Fibroblast of mammary gland (primary cell): ENCODE data around the gene CYFIP2.

Experiments
- DNase-seq: peaks from one replicate; pipeline ENCODE4 v3.0.0-alpha.2; 2010; ENCODE audit warnings: low read depth
- H3K4me3 ChIP-seq: 2 replicates; pipeline ENCODE4 v1.5.1; 2011; ENCODE audit warnings: low read depth, mild to moderate bottlenecking, low read length, moderate library complexity; ENCODE audit not compliant: control insufficient read depth
- CTCF ChIP-seq: conservative IDR thresholded peaks from 2 replicates; pipeline ENCODE4 v1.5.1; 2011; ENCODE audit warnings: low read depth, low read length, inconsistent platforms; ENCODE audit not compliant: control insufficient read depth, insufficient read depth

The CYFIP2 gene

GRCh38 chr5:157245476-157245875, 20.4 kb upstream of the CYFIP2 start:
- peak; percentile 29 for DNase-seq
- no peak overlapping the region for H3K4me3 ChIP-seq
- TF ChIP-seq CTCF: no peak

- no peak for DNase-seq
- no peak overlapping the region for H3K4me3 ChIP-seq
- TF ChIP-seq CTCF: no peak
These were observed 20.0 kb upstream of the CYFIP2 start for GRCh38 chr5:157245886-157246285.

GRCh38 chr5:157247267-157247666, 18.7 kb upstream of the CYFIP2 start:
- TF ChIP-seq CTCF: no peak
- no peak for DNase-seq

GRCh38 chr5:157248821-157249470, 17.0 kb upstream of the CYFIP2 start:
- TF ChIP-seq CTCF: no peak
- DNase-seq: no peak
- H3K4me3 ChIP-seq: no peak overlapping the region

More at GRCh38 chr5:157247267-157247666, 18.7 kb upstream of the CYFIP2 start:
- H3K4me3 ChIP-seq: no peak overlapping the region

GRCh38 chr5:157252711-157253465, 13.0 kb upstream of the CYFIP2 start:
- DNase-seq: peak; percentile 11
- H3K4me3 ChIP-seq: no peak overlapping the region
- no peak for TF ChIP-seq CTCF

GRCh38 chr5:157253547-157253946, 12.4 kb upstream of the CYFIP2 start:
- H3K4me3 ChIP-seq: no peak overlapping the region
- DNase-seq: peak; percentile 63
- peak; percentile 99 for TF ChIP-seq CTCF
